K562 (cell line): ENCODE results near the gene BTBD18. TPM values are rescaled to one million over a fixed set of nuclear protein-coding genes. Genes with fewer than 3 reads are reported as not detected.
A peak's percentile ranks its signal among the peaks of the same experiment; 100 is the strongest.

ENCODE experiments used
- CC2D1A ChIP-seq: fragments of 450-650 bp; IDR thresholded peaks from 2 replicates; pipeline ENCODE4 v1.6.1; 2017; ENCODE audit warnings: mild to moderate bottlenecking
- CEBPB ChIP-seq: fragments of 450-650 bp; IDR thresholded peaks from 2 replicates; pipeline ENCODE4 v1.6.1; 2016; ENCODE audit warnings: missing genetic modification characterization, missing compliant biosample characterization
- ELF4 ChIP-seq: fragments of 450-650 bp; formaldehyde crosslinking; IDR thresholded peaks from 2 replicates; pipeline ENCODE4 v1.4.0; 2022; ENCODE audit warnings: missing genetic modification characterization
- EP400 ChIP-seq: fragments of 450-650 bp; IDR thresholded peaks from 2 replicates; pipeline ENCODE4 v1.6.1; 2017; ENCODE audit warnings: antibody characterized with exemption, mild to moderate bottlenecking, moderate library complexity
- GABPB2 ChIP-seq: fragments of 250-450 bp; sonication (Bioruptor Pico); conservative IDR thresholded peaks from 2 replicates; pipeline ENCODE4 v1.5.1; 2021; ENCODE audit warnings: mild to moderate bottlenecking
- HDAC1 ChIP-seq, 2 experiments: fragments of 450-650 bp; IDR thresholded peaks; 2 replicates each; pipeline ENCODE4 v1.6.1; 2016 to 2017; ENCODE audit warnings: inconsistent platforms in 1 of 2, mild to moderate bottlenecking in 1 of 2, moderate library complexity in 1 of 2
- HMBOX1 ChIP-seq: sonication (generic); IDR thresholded peaks from 2 replicates; pipeline ENCODE4 v1.6.1; 2016
- JUND ChIP-seq, 2 experiments: IDR thresholded peaks; 2 replicates in 1 of 2; 3 replicates in 1 of 2; pipeline ENCODE4 v1.6.1; 2011; ENCODE audit warnings: borderline replicate concordance in 2 of 2, low read depth in 2 of 2, low read length in 2 of 2, improper control_type of control experiment in 1 of 2, missing biosample characterization in 1 of 2, missing genetic modification characterization in 1 of 2, missing genetic modification reagents in 1 of 2
- MEIS2 ChIP-seq: fragments of 450-650 bp; IDR thresholded peaks from 2 replicates; pipeline ENCODE4 v1.6.1; 2014; ENCODE audit warnings: mild to moderate bottlenecking; ENCODE audit not compliant: partially characterized antibody
- PRDM10 ChIP-seq: fragments of 450-650 bp; IDR thresholded peaks from 2 replicates; pipeline ENCODE4 v1.6.1; 2018; ENCODE audit not compliant: partially characterized antibody
- PTTG1 ChIP-seq: fragments of 450-650 bp; IDR thresholded peaks from 2 replicates; pipeline ENCODE4 v1.6.1; 2016; ENCODE audit warnings: low read depth, mild to moderate bottlenecking, missing genetic modification characterization, missing compliant biosample characterization
- RBM17 ChIP-seq: fragments of 200-400 bp; formaldehyde crosslinking; IDR thresholded peaks from 2 replicates; pipeline ENCODE4 v1.6.1; 2017; ENCODE audit warnings: low read depth, mild to moderate bottlenecking, low read length, borderline replicate concordance
- RBM34 ChIP-seq: fragments of 200-400 bp; formaldehyde crosslinking; IDR thresholded peaks from 2 replicates; pipeline ENCODE4 v1.6.1; 2018; ENCODE audit warnings: low read length, borderline replicate concordance; ENCODE audit not compliant: insufficient read depth
- RFX1 ChIP-seq: fragments of 450-650 bp; IDR thresholded peaks from 2 replicates; pipeline ENCODE4 v1.6.1; 2016; ENCODE audit warnings: mild to moderate bottlenecking, moderate library complexity
- RUNX1 ChIP-seq: sonication (generic); IDR thresholded peaks from 2 replicates; pipeline ENCODE4 v1.6.1; 2016; ENCODE audit warnings: antibody characterized with exemption, low read depth
- TAF1 ChIP-seq: IDR thresholded peaks from 2 replicates; pipeline ENCODE4 v1.6.1; 2011; ENCODE audit warnings: mild to moderate bottlenecking, low read length, moderate library complexity; ENCODE audit not compliant: insufficient read depth, control insufficient read depth, severe bottlenecking; ENCODE audit errors: extremely low read depth
- TEAD4 ChIP-seq, 2 experiments: sonication (generic) in 1 of 2; formaldehyde crosslinking in 1 of 2; IDR thresholded peaks; 2 replicates each; pipeline versions ENCODE4 v1.6.1 to v1.8.0; 2012 to 2022; ENCODE audit warnings: borderline replicate concordance in 1 of 2, inconsistent platforms in 1 of 2, low read length in 1 of 2, mild to moderate bottlenecking in 1 of 2, missing genetic modification reagents in 1 of 2
- TOE1 ChIP-seq, 2 experiments: fragments of 450-650 bp in 1 of 2; sonication (generic) in 1 of 2; formaldehyde crosslinking in 1 of 2; IDR thresholded peaks; 2 replicates each; pipeline versions ENCODE4 v1.7.1 to v1.8.0; 2016 to 2022; ENCODE audit warnings: borderline replicate concordance in 2 of 2, mild to moderate bottlenecking in 2 of 2, antibody characterized with exemption in 1 of 2, inconsistent platforms in 1 of 2, low read depth in 1 of 2, missing genetic modification reagents in 1 of 2, moderate library complexity in 1 of 2
- ZNF24 ChIP-seq: fragments of 450-650 bp; IDR thresholded peaks from 2 replicates; pipeline ENCODE4 v1.6.1; 2016
- ZNF586 ChIP-seq: fragments of 450-650 bp; formaldehyde crosslinking; conservative IDR thresholded peaks from 2 replicates; pipeline ENCODE4 v1.4.0; 2020; ENCODE audit warnings: mild to moderate bottlenecking, moderate library complexity
- polyA plus RNA-seq, 8 experiments: library from polyadenylated mRNA; depleted of rRNA in 4 of 8; stranded (reverse) in 5 of 8; unstranded in 3 of 8; fragments of >200 nt; fragmentation: Nextera tagmentation in 2 of 8; fragmentation: Illumina TruSeq in 1 of 8; extraction: Ambion mirVana in 2 of 8; extraction: Trizol in 1 of 8; gene quantifications; 2 replicates each; pipeline versions ENCODE4 v1.2.1 to v1.2.3, GENCODE V29; 2011 to 2014; ENCODE audit warnings: inconsistent platforms in 1 of 8, missing spikeins in 1 of 8
- total RNA-seq, 7 experiments: library from RNA; depleted of rRNA in 6 of 7; stranded (reverse); fragments of >200 nt in 6 of 7; fragmentation: Illumina TruSeq in 2 of 7; extraction: Trizol in 2 of 7; gene quantifications; 2 replicates each; pipeline versions ENCODE4 v1.2.1 to v1.2.3, GENCODE V29; 2011 to 2021; ENCODE audit warnings: low replicate concordance in 1 of 7
- TF ChIP-seq, protein P1 (sequence below): sonication (generic); formaldehyde crosslinking; IDR thresholded peaks from 2 replicates; pipeline ENCODE4 v1.9.0; 2022; ENCODE audit warnings: mild to moderate bottlenecking, missing genetic modification reagents

The BTBD18 gene
- total and polyA plus RNA-seq, 9 of the 15 experiments (the other 6 are each of a cell fraction or from before 2014, with no cell fraction given), result 0.06 TPM; not detected in 8

GRCh38 chr11:57735619-57736298, 15.9 kb downstream of the BTBD18 start (continued):
- TF ChIP-seq PRDM10 (peak; percentile 65), CEBPB (tag) (no peak), GABPB2 (no peak), HDAC1 (IDR thresholded peaks at IDR 0.05) (peak in 1 of 2 experiments; percentile 59; a peak in 2 of 4 replicates), TOE1 (IDR thresholded peaks at IDR 0.05; ENCODE audit: borderline replicate concordance) (0 out of 2 replicates have a peak, but pooled peaks have one; percentile 59), TOE1 (CRISPR knock-in tag; IDR thresholded peaks at IDR 0.05; ENCODE audit: borderline replicate concordance, low read depth) (no peak), ZNF586 (no peak), CC2D1A (0 out of 2 replicates have a peak, but pooled peaks have one; percentile 19), ELF4 (CRISPR knock-in tag) (0 out of 2 replicates have a peak, but pooled peaks have one; percentile 39), TAF1 (peak; percentile 32), RBM34 (no peak), PTTG1 (tag) (no peak), MEIS2 (peak; percentile 53), TEAD4 (IDR thresholded peaks at IDR 0.05; ENCODE audit: low read length) (peak; percentile 38; the same call in 1 of the 2 replicates), TEAD4 (CRISPR knock-in tag; IDR thresholded peaks at IDR 0.05; ENCODE audit: borderline replicate concordance) (no peak), EP400 (peak; percentile 50; the same call in 1 of the 2 replicates), HMBOX1 (peak; percentile 100), RBM17 (no peak), ZNF24 (peak; percentile 70; the same call in 1 of the 2 replicates), RFX1 (no peak), JUND (IDR thresholded peaks at IDR 0.05; ENCODE audit: borderline replicate concordance, low read depth, low read length) (peak; percentile 27; the same call in 1 of the 2 replicates), JUND (tag; IDR thresholded peaks at IDR 0.05; ENCODE audit: borderline replicate concordance, low read depth, low read length) (peak; percentile 64; the same call in 1 of the 3 replicates), RUNX1 (no peak)
- TF ChIP-seq, protein P1, sequence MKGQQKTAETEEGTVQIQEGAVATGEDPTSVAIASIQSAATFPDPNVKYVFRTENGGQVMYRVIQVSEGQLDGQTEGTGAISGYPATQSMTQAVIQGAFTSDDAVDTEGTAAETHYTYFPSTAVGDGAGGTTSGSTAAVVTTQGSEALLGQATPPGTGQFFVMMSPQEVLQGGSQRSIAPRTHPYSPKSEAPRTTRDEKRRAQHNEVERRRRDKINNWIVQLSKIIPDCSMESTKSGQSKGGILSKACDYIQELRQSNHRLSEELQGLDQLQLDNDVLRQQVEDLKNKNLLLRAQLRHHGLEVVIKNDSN (CRISPR knock-in tag), result peak; percentile 37; the same call in 1 of the 2 replicates
